ENCODE data around the gene SDCBP2. TPM values are rescaled to one million over a fixed set of nuclear protein-coding genes. Genes with fewer than 3 reads are reported as not detected.

SDCBP2 gene
- total and polyA plus RNA-seq, 2 of the 4 experiments (the other 2 are of a cell fraction): 0.54 to 1.3 TPM

- TF ChIP-seq SMC3 (IDR thresholded peaks at IDR 0.05; ENCODE audit: low read depth, low read length) (no peak), RAD21 (IDR thresholded peaks at IDR 0.05; ENCODE audit: low read length) (no peak), RFX5 (IDR thresholded peaks at IDR 0.05; ENCODE audit: low read depth, low read length) (no peak), MXI1 (IDR thresholded peaks at IDR 0.05; ENCODE audit: borderline replicate concordance, low read depth, low read length) (no peak), MAFK (IDR thresholded peaks at IDR 0.05; ENCODE audit: low read depth, low read length) (no peak), MAZ (IDR thresholded peaks at IDR 0.05; ENCODE audit: borderline replicate concordance, low read depth, low read length) (no peak), CHD1 (IDR thresholded peaks at IDR 0.05; ENCODE audit: low read depth, low read length) (no peak), FOS (IDR thresholded peaks at IDR 0.05; ENCODE audit: low read depth, low read length) (no peak), CEBPB (IDR thresholded peaks at IDR 0.05; ENCODE audit: low read depth, low read length) (no peak), BHLHE40 (IDR thresholded peaks at IDR 0.05; ENCODE audit: low read depth, low read length) (no peak), NFE2L2 (IDR thresholded peaks at IDR 0.05; ENCODE audit: low read depth, low read length) (no peak), RCOR1 (IDR thresholded peaks at IDR 0.05; ENCODE audit: insufficient replicate concordance, low read length) (no peak), POLR2A (IDR thresholded peaks at IDR 0.05; ENCODE audit: low read depth, low read length) (no peak), CTCF (conservative IDR thresholded peaks at IDR 0.05; ENCODE audit: low read depth, low read length) (no peak)
- TF ChIP-seq, protein P1, sequence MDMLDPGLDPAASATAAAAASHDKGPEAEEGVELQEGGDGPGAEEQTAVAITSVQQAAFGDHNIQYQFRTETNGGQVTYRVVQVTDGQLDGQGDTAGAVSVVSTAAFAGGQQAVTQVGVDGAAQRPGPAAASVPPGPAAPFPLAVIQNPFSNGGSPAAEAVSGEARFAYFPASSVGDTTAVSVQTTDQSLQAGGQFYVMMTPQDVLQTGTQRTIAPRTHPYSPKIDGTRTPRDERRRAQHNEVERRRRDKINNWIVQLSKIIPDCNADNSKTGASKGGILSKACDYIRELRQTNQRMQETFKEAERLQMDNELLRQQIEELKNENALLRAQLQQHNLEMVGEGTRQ (IDR thresholded peaks at IDR 0.05; ENCODE audit: low read depth, low read length): no peak
- TF ChIP-seq, protein P2, sequence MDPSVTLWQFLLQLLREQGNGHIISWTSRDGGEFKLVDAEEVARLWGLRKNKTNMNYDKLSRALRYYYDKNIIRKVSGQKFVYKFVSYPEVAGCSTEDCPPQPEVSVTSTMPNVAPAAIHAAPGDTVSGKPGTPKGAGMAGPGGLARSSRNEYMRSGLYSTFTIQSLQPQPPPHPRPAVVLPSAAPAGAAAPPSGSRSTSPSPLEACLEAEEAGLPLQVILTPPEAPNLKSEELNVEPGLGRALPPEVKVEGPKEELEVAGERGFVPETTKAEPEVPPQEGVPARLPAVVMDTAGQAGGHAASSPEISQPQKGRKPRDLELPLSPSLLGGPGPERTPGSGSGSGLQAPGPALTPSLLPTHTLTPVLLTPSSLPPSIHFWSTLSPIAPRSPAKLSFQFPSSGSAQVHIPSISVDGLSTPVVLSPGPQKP (IDR thresholded peaks at IDR 0.05; ENCODE audit: borderline replicate concordance, low read depth, low read length): no peak
- Histone ChIP-seq H3K56ac (ENCODE audit: extremely low read depth, insufficient read depth, low read length) (no peak overlapping the region), H3K4me1 (ENCODE audit: control insufficient read depth, insufficient read depth, low read length) (peaks cover 8% of the 10 kb centered on the region; the same call in 1 of the 2 replicates), H3K4me3 (ENCODE audit: insufficient read depth, low read depth, low read length) (no peak overlapping the region), H3K9ac (ENCODE audit: low read depth, low read length) (no peak overlapping the region), H3K9me3 (ENCODE audit: control insufficient read depth, insufficient read depth, low read length) (no peaks in the 10 kb centered on the region), H3K36me3 (ENCODE audit: control insufficient read depth, insufficient read depth, low read length) (no peaks in the 10 kb centered on the region; the same call in 1 of the 2 replicates), H2BK120ac (ENCODE audit: low read depth, low read length) (no peak overlapping the region), H3K79me1 (ENCODE audit: low read depth in 1 of 2, low read length in 2 of 2) (peaks cover 14 to 25% of the 10 kb centered on the region in 2 experiments), H2AFZ (replicated peaks; ENCODE audit: low read length, poor library complexity) (no peak overlapping the region), H3K4ac (ENCODE audit: low read depth, low read length) (no peak overlapping the region), H3K4me2 (ENCODE audit: low read depth, low read length) (no peak overlapping the region), H4K20me1 (ENCODE audit: insufficient read depth, low read length) (peaks cover 20% of the 10 kb centered on the region; the same call in 1 of the 2 replicates), H3K9me1 (ENCODE audit: insufficient read depth, low read length) (peaks cover 22% of the 10 kb centered on the region), H2AK9ac (replicated peaks; ENCODE audit: low read depth, low read length, poor library complexity) (no peak overlapping the region), H3K14ac (replicated peaks; ENCODE audit: low read depth, low read length) (no peak overlapping the region), H2BK15ac (ENCODE audit: low read depth, low read length) (no peak overlapping the region), H3K27ac (ENCODE audit: insufficient read depth, low read length) (no peak overlapping the region), H2AK5ac (ENCODE audit: low read depth, low read length) (no peak overlapping the region), H3K27me3 (ENCODE audit: control insufficient read depth, insufficient read depth, low read length) (no peaks in the 10 kb centered on the region), H4K91ac (ENCODE audit: insufficient read depth, low read depth, low read length) (no peak overlapping the region), H3K18ac (ENCODE audit: low read depth, low read length) (no peak overlapping the region), H4K8ac (ENCODE audit: low read depth in 2 of 2, low read length in 2 of 2) (no peak overlapping the region), H2BK20ac (ENCODE audit: low read depth, low read length) (no peak overlapping the region), H2BK5ac (ENCODE audit: low read depth, low read length, poor library complexity, severe bottlenecking) (no peak overlapping the region), H3K23ac (ENCODE audit: low read depth, low read length) (no peak overlapping the region), H4K5ac (ENCODE audit: low read depth, low read length) (no peak overlapping the region)
- intact Hi-C loops (cut with micrococcal nuclease) (no loop called here), dilution Hi-C loops (cut with HindIII; ENCODE audit: low sequenced_read_pairs, unreplicated experiment) (no loop called here), in situ Hi-C loops (cut with MboI; ENCODE audit: low sequenced_read_pairs) (no loop called here)
- DNase-seq (no peak), ATAC-seq (ENCODE audit: low read depth) (no peak)
- no TSS peak for BruUV-seq (replicated peaks)
- ChIA-PET POLR2A (ENCODE audit: unreplicated experiment) (no interaction called here), CTCF (no interaction called here)
- no CpG with 5 or more reads among the region's 4 CpGs for WGBS, 2 experiments (ENCODE audit: extremely low coverage in 2 of 2, insufficient read length in 1 of 2)
These were observed 49.9 kb downstream of the SDCBP2 start for GRCh38 chr20:1278993-1279392.

Data from IMR-90 (cell line).